GM21367 (cell line): ENCODE results near the gene TSPEAR.
"Not testable (repeated sequence)": the region's sequence is repeated elsewhere in the genome, so short reads cannot be mapped to it uniquely, and the experiment has no call there.

ENCODE experiments used
- ATAC-seq: cut with Tn5 transposase; IDR thresholded peaks from one replicate; pipeline ENCODE4 v1.9.1; 2021; ENCODE audit not compliant: unreplicated experiment

The TSPEAR gene

GRCh38 chr21:44612669-44613229 is 98.6 kb downstream of the TSPEAR start:
- no peak for ATAC-seq

- no peak for ATAC-seq
Observed at GRCh38 chr21:44612029-44612486, 99.3 kb downstream of the TSPEAR start, which contains the start of gene KRTAP10-8. Gene KRTAP10-8 (plus strand): TSS chr21:44612079. CDS start chr21:44612101, 22 bp downstream.

GRCh38 chr21:44611551-44611950 is 99.8 kb downstream of the TSPEAR start:
- no peak for ATAC-seq

- not testable (repeated sequence) for ATAC-seq
Observed at GRCh38 chr21:44610157-44610843, 101.1 kb downstream of the TSPEAR start.

- ATAC-seq: no peak
Observed at GRCh38 chr21:44609193-44609592, 102.2 kb downstream of the TSPEAR start.

DNA sequence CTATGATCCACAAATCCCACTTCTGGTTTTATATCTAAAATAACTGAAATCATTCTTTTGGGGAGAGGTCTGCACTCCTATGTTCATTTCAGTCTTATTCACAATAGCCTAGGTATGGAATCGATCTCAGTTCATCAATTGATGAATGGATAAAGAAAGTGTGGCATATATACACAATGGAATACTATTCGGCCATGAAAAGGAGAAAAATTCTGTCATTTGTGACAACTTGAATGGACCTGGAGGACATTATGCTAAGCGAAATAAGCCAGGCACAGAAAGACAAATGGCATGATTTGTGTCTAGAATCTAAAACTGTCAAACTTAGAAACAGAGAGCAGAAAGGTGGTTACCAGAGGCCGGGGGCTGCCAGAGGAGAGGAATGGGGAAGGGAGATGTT is 104.9 kb downstream of the TSPEAR start:
- no peak for ATAC-seq

GRCh38 chr21:44603911-44604310 is 107.5 kb downstream of the TSPEAR start:
- ATAC-seq: no peak

DNA sequence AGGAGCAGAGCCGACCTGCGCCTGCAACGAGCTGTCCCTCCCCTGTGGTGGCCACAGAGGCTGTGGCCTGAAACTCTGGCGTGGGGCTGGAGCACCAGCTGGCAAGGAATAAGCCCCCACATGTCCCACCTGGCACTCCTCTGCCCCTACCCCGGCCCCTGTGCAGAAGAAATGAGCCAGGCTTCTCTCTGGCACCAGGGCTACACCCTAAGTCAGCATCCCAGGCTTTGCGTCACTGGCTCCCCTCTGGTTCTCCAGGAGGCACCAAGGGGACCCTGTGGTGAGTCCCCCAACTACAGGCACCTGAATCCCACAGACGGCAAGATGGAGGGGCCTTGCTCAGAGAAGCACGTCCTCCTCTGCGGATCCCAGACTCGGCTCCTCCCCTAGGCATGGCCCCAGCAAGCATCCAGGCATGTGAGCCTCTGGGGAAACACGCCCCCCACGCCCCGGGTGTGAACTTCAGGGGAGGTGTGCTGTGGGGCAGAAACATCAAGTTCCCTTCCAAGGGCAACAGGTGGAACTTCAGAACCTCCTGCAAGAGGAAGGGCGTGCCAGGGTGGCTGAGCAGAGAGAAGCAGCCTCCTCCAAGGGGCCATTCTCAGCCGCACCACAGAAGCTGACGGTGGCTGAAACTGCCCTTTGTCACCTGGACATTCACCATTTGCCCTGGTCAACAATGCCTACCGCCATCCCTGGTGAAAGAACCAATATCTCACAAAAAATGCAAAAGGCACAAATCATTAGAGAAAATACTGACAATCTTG is 108.1 kb downstream of the TSPEAR start:
- ATAC-seq: no peak

DNA sequence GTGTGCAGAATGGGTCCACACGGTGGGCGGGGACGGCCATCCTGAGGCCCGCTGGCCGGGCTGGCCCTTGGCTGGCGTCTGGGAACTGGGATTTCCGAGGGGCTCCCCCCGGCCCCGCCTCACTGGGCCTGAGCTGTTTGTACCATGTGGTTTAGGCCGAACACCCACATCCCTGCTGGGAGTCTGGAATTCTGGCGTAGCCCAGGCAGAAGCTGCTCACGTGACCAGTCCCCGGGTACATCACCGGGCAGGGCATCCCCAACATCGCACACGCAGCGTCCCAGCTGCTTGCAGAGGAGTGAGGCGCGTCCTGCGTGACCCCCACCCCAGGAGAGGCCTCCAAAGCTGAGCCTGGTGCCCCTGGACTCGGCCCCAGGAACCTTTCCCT is 108.9 kb downstream of the TSPEAR start:
- ATAC-seq: no peak

GRCh38 chr21:44601596-44602462 is 109.5 kb downstream of the TSPEAR start:
- ATAC-seq: no peak

DNA sequence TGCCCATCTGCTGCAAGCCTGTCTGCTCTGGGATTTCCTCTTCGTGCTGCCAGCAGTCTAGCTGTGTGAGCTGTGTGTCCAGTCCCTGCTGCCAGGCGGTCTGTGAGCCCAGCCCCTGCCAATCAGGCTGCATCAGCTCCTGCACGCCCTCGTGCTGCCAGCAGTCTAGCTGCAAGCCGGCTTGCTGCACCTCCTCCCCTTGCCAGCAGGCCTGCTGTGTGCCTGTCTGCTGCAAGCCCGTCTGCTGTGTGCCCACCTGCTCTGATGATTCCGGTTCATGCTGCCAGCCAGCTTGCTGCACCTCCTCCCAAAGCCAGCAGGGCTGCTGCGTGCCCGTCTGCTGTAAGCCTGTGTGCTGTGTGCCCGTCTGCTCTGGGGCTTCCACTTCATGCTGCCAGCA is 110.3 kb downstream of the TSPEAR start:
- not testable (repeated sequence) for ATAC-seq

DNA sequence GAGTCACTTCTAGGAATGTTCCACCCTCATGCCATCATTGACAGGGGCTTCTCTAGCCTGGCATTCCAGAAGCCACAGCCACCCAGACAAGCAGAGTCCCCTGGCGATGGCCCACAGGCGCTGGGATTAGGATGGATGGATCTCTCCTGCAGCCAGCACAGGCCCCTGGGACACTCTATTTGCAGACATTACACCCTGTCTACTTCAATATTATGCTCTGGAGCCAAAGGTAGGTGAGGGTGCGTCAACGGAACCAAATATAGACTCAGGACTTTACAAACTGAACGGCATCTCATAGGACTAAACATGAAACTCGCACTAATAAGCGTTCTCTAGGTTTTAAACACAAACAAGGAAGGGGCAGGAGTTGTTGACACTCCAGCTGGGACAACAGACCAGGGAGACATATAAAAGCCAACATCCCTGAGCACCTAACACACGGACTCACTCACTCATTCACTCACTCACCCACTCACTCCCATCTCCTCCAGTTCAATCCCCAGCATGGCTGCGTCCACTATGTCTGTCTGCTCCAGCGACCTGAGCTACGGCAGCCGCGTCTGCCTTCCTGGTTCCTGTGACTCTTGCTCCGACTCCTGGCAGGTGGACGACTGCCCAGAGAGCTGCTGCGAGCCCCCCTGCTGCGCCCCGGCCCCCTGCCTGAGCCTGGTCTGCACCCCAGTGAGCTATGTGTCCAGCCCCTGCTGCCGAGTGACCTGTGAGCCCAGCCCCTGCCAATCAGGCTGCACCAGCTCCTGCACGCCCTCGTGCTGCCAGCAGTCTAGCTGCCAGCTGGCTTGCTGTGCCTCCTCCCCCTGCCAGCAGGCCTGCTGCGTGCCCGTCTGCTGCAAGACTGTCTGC is 111.0 kb downstream of the TSPEAR start, which contains the start of gene KRTAP10-7:
Gene KRTAP10-7 (plus strand): TSS at position 480 of the 861 bp plus-strand sequence. CDS start 25 bp downstream, at position 505.
- not testable (repeated sequence) for ATAC-seq

GRCh38 chr21:44599264-44600029 is 111.9 kb downstream of the TSPEAR start:
- no peak for ATAC-seq

DNA sequence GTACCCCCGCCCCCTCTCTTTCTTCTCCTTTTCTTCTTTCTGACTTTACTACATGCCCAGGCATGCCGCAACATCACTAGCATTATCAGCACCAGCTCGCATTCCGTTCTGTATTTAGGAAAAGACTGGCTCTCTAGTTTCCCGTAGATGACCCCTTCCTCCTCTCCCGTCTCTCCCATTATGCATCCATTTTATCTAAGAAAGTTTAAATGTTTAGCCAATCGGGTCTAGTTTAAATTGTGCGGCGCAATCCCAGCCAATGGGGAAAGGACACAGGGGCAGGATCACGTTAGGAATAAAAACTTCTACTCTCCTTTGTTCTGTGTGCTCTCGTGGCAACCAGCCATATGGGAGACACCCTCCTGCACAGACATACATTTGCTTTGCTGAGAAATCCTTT is 113.3 kb downstream of the TSPEAR start:
- no peak for ATAC-seq

GRCh38 chr21:44596068-44596725 is 115.2 kb downstream of the TSPEAR start:
- no peak for ATAC-seq

GRCh38 chr21:44595524-44595923 is 115.8 kb downstream of the TSPEAR start:
- ATAC-seq: no peak

DNA sequence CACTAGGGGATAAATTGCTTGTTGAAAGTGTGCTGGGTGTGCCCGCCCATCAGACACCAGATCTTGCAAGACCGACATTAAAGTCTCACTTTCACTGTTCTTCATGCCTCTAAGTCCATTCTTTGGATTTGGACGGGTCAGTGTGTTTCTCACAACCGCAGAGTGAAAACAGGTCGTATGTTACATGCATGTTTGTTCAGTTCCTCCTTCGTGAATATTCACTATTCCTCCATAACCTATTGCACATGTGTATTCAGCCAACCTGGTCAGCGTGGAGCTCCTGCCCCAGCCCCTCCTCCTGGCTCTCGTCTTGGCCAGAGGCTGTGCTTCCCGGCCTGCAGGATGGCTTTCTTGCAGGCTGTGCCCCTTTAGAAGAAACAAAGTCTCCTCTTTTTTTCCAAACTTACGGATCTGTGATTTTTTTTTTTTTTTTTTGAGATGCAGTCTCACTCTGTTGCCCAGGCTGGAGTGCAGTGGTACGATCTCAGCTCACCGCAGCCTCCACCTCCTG is 116.9 kb downstream of the TSPEAR start:
- ATAC-seq: no peak

DNA sequence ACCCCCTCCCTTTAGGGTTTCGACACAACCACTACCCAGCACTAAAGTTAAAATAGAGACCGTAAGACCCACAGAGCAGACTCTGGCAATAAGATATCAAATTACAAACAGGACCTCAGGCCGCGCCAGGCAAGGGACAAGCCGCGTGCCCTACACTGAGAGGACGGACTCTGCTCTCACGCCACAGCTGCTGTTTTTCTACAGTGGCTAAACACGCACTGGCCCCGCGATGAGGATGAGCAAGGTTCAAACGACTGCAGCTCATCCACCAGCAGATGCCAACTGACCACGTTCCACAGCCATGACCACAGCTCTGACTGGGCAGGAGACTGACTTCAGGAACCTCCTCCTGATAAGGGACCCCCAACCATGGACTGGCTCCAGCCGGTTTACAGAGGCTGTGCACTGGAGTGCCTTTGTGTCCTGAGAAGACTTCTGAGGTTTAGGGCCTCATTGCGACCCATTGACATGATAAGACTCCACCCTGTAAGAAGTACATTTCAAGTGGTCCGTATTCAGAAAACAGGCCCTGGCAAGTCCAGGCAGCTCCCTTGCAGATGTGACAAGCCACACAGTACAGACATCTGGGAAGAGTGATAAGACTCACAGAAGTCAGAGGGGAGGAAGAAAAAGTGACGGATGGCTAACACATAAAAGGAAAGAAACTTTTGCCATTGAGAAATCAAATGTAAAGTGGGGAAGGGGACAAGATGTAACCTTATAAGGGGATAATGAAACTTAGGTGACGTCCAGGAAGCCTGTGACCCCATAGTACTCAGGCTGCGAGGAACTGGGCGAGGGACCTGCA is 117.6 kb downstream of the TSPEAR start:
- ATAC-seq: no peak
